Activated CD8-positive, alpha-beta memory T cell treated with anti-CD3 and anti-CD28 coated beads for 4 hours (primary cell): ENCODE data around the gene ALDH3A2.
"Not testable (repeated sequence)": the region's sequence is repeated elsewhere in the genome, so short reads cannot be mapped to it uniquely, and the experiment has no call there.

Source experiments
- DNase-seq, 2 donors: peaks; one replicate each; pipeline ENCODE4 v3.0.0-alpha.2; 2020; ENCODE audit warnings: low read depth in 2 of 2

The ALDH3A2 gene

GRCh38 chr17:19678581-19679453 is 30.3 kb downstream of the ALDH3A2 start:
- DNase-seq, result no peak

GRCh38 chr17:19683117-19683516 is 34.6 kb downstream of the ALDH3A2 start:
- no peak for DNase-seq

GRCh38 chr17:19684909-19685580 is 36.5 kb downstream of the ALDH3A2 start:
- DNase-seq, result not testable (repeated sequence)

- no peak for DNase-seq
Measured at GRCh38 chr17:19686400-19687090, 38.0 kb downstream of the ALDH3A2 start.

DNA sequence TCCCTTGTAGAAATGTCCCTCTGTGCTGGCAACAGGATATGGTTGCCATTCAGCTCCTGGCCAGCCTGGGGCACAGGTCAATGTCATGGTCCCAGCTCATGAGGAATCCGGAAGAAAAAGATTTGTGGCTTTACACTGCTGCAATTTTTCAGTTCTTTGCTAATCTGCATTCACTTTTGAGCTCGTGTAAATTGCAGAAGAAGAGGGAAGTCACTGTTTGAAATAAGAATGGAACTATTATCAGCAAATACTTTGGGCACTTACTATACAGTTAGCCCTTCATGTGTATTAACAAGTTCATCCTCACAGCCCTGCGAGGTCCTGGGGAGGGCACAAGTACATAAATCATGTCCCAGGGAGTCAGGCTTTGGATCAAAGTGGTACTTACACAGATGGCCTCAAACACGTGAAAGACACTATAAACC is 53.7 kb downstream of the ALDH3A2 start:
- no peak for DNase-seq

DNA sequence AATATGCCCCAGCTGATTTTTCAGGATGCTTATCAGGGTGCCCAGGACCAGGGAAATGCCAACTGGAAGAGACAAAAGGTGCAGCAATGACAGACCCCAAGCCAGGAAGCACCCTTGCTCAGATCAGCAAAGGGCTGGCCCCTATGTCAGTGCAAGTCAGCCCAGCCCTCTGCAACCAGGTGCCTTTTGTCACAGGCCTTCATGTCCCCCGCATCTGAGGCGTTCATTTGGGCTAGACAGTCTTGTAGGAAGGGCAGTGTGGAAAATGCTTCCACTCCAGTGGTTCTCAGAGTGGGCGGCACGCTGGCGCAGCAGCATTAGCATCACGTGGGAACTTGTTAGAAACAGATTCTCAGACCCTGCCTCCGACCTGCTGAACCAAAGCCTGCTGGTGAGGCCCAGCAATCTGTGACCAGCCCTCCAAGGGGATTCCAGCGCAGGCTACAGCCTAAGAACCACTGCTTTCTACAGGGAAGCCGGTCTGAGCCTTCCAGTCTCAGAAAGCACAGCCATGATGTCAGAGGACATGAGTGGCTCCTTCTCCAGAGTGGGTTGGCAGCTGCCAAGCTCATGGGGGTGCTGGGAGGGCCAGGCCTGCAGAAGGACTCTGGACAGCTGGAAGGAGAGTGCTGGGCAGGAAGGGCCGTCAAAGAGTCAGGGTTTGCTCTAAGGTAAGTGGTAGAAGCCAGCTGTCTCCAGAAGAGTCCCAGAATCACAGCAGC is 54.7 kb downstream of the ALDH3A2 start:
- DNase-seq, result no peak

GRCh38 chr17:19703828-19704613 is 55.5 kb downstream of the ALDH3A2 start:
- DNase-seq, result no peak

GRCh38 chr17:19705201-19705600 is 56.6 kb downstream of the ALDH3A2 start:
- DNase-seq, result no peak

GRCh38 chr17:19705771-19706770 is 57.5 kb downstream of the ALDH3A2 start:
- no peak for DNase-seq

GRCh38 chr17:19706791-19707727 is 58.5 kb downstream of the ALDH3A2 start:
- DNase-seq, result no peak

GRCh38 chr17:19707728-19708221 is 59.2 kb downstream of the ALDH3A2 start:
- DNase-seq, result no peak

GRCh38 chr17:19708431-19709175 is 60.1 kb downstream of the ALDH3A2 start:
- DNase-seq, result no peak

DNA sequence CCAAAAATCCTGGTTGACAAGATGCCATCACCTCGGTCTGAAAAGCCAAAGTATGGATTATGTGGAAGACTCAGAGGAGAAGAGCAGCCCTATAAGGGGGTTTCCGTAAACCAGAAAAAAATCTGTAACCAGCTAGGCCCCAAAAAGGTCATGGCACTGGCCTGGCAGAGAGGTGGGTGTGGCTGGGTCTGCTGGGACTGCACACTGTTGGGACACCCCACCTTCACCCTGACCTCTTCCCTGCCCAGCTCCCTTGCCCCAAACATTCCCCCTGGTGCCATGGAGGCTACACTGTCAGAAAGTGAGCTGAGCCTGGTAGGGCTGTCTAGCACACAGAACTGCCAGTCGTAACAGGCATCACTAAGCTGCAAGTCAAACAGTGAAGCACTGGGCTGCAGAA is 61.3 kb downstream of the ALDH3A2 start:
- DNase-seq, result no peak

DNA sequence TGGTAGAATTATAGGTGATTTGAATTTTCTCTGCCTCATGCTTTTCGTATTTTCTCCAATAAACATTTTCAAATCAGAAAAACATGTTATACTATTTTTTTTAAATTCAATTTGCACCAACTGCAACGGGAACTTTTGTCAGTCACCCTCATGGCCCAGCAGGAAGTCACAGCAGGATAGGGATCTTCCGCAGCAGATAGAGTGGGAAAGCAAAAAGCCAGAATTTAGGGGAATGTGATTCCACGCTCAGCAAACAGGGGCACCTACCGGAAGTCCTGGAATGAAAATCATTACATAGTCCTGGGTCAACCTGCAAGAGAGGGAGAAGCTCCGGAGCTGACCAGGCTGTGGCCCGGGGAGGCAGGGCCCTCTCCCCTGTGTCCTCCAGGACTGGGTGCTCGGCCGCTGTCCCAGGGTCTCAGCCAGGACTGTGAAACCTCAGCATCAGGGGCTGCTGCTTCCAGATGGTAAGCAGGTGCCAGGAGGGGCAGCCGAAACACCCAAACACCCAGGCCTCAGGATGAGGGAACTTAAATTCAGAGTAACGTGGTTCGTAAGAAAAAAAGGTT is 64.0 kb downstream of the ALDH3A2 start:
- no peak for DNase-seq

GRCh38 chr17:19713462-19713861 is 64.9 kb downstream of the ALDH3A2 start:
- no peak for DNase-seq

DNA sequence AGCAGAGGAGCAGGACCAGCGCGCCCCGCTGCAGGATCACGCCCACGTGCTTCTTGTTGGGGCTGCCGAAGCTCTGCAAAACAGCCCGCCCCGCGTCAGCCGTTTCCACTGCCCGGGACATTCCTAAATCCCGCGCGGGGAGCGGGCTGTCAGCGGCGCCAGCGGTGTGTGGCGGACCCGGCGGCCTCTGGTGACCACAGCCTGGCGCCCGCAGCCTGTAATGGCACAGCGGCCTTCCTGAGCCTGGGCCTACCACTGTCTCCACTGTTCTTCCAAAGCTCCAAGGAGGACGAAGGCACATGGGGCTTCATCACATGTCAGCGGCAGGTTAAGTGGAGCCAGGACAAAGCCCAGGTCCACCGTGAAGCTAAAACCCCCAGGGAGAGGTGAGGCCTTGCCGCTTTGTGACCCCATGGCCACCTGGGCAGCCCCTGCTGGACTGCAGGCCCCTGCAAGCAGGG is 65.4 kb downstream of the ALDH3A2 start:
- no peak for DNase-seq
